Trophoblast cell (in vitro differentiated cells and primary cell): ENCODE measurements around the gene TCERG1.

Experiments
- DNase-seq, 2 donors: peaks; one replicate each; pipeline ENCODE4 v3.0.0-alpha.2; 2016
- H2AFZ ChIP-seq: 2 replicates; pipeline ENCODE4 v1.6.1; 2013; ENCODE audit warnings: low read length, moderate library complexity, mild to moderate bottlenecking; ENCODE audit not compliant: insufficient read depth, poor library complexity
- H2AK5ac ChIP-seq: 2 replicates; pipeline ENCODE4 v1.6.1; 2013; ENCODE audit warnings: mild to moderate bottlenecking, low read length
- H2BK120ac ChIP-seq: 2 replicates; pipeline ENCODE4 v1.6.1; 2013; ENCODE audit warnings: low read length, mild to moderate bottlenecking, moderate library complexity; ENCODE audit not compliant: insufficient read depth, poor library complexity
- H2BK12ac ChIP-seq: 2 replicates; pipeline ENCODE4 v1.6.1; 2013; ENCODE audit warnings: mild to moderate bottlenecking, low read length, moderate library complexity
- H2BK5ac ChIP-seq: 2 replicates; pipeline ENCODE4 v1.6.1; 2013; ENCODE audit warnings: low read length, low read depth, moderate library complexity, mild to moderate bottlenecking; ENCODE audit not compliant: poor library complexity
- H3K14ac ChIP-seq: 2 replicates; pipeline ENCODE4 v1.6.1; 2013; ENCODE audit warnings: mild to moderate bottlenecking, low read length
- H3K18ac ChIP-seq: 2 replicates; pipeline ENCODE4 v1.6.1; 2013; ENCODE audit warnings: mild to moderate bottlenecking, low read length
- H3K23ac ChIP-seq: 2 replicates; pipeline ENCODE4 v1.6.1; 2013; ENCODE audit warnings: low read length
- H3K27ac ChIP-seq: 2 replicates; pipeline ENCODE4 v1.5.1; 2013; ENCODE audit warnings: low read depth, mild to moderate bottlenecking, inconsistent platforms, low read length, moderate library complexity
- H3K27me3 ChIP-seq: 2 replicates; pipeline ENCODE4 v1.6.1; 2013; ENCODE audit warnings: inconsistent platforms, mild to moderate bottlenecking, low read length, moderate library complexity; ENCODE audit not compliant: insufficient read depth
- H3K36me3 ChIP-seq, 2 experiments: 1 replicate in 1 of 2; 2 replicates in 1 of 2; pipeline ENCODE4 v1.6.1; 2013; ENCODE audit warnings: low read length in 2 of 2, mild to moderate bottlenecking in 2 of 2, moderate library complexity in 1 of 2; ENCODE audit not compliant: insufficient read depth in 2 of 2, control insufficient read depth in 1 of 2
- H3K4ac ChIP-seq: 2 replicates; pipeline ENCODE4 v1.6.1; 2013; ENCODE audit warnings: low read depth, mild to moderate bottlenecking, low read length, moderate library complexity
- H3K4me1 ChIP-seq, 2 experiments: 1 replicate in 1 of 2; 2 replicates in 1 of 2; pipeline ENCODE4 v1.6.1; 2013; ENCODE audit warnings: low read length in 2 of 2, mild to moderate bottlenecking in 2 of 2, moderate library complexity in 1 of 2; ENCODE audit not compliant: insufficient read depth in 2 of 2, control insufficient read depth in 1 of 2
- H3K4me2 ChIP-seq: 2 replicates; pipeline ENCODE4 v1.6.1; 2013; ENCODE audit warnings: inconsistent platforms, mild to moderate bottlenecking, low read length, moderate library complexity
- H3K4me3 ChIP-seq: 2 replicates; pipeline ENCODE4 v1.5.1; 2013; ENCODE audit warnings: mild to moderate bottlenecking, low read depth, low read length, inconsistent platforms
- H3K79me1 ChIP-seq: one replicate; pipeline ENCODE4 v1.6.1; 2013; ENCODE audit warnings: low read length
- H3K79me2 ChIP-seq: 2 replicates; pipeline ENCODE4 v1.6.1; 2013; ENCODE audit warnings: low read length, mild to moderate bottlenecking; ENCODE audit not compliant: control insufficient read depth, insufficient read depth, poor library complexity
- H3K9ac ChIP-seq: 2 replicates; pipeline ENCODE4 v1.6.1; 2013; ENCODE audit warnings: mild to moderate bottlenecking, low read length
- H3K9me3 ChIP-seq: 2 replicates; pipeline ENCODE4 v1.6.1; 2013; ENCODE audit warnings: low read depth, mild to moderate bottlenecking, control low read depth, inconsistent platforms, low read length; ENCODE audit not compliant: insufficient read depth
- H4K12ac ChIP-seq: 2 replicates; pipeline ENCODE4 v1.6.1; 2013; ENCODE audit warnings: low read depth, mild to moderate bottlenecking, low read length, moderate library complexity
- H4K8ac ChIP-seq: 2 replicates; pipeline ENCODE4 v1.6.1; 2013; ENCODE audit warnings: low read depth, mild to moderate bottlenecking, low read length, moderate library complexity
- H4K91ac ChIP-seq: one replicate; pipeline ENCODE4 v1.6.1; 2013; ENCODE audit warnings: low read depth, mild to moderate bottlenecking, low read length, moderate library complexity
- WGBS: extraction: QIAGEN DNeasy Blood & Tissue Kit; methylation state at CpG from one replicate; pipeline ENCODE4 v1.1.7; 2013; ENCODE audit warnings: missing lambda C conversion rate; ENCODE audit not compliant: insufficient read length, insufficient coverage; ENCODE audit errors: extremely low coverage; 5-methylcytosine and 5-hydroxymethylcytosine counted together

TCERG1 gene

GRCh38 chr5:146516151-146516475 is 69.0 kb downstream of the TCERG1 start, which contains the start of gene GPR151:
GPR151 (minus strand) TSS chr5:146516190; CDS start chr5:146516113, 77 bp downstream.
- no peak within 1 kb of the TSS for H3K14ac ChIP-seq
- no CpG with 5 or more reads among the region's 3 CpGs for WGBS
- H4K91ac ChIP-seq = no peak within 1 kb of the TSS
- no peak within 1 kb of the TSS for H3K4me3 ChIP-seq
- no peak within 1 kb of the TSS for H2AK5ac ChIP-seq
- no peaks in the 10 kb centered on the region for H3K79me2 ChIP-seq
- H4K12ac ChIP-seq = no peak within 1 kb of the TSS
- H3K23ac ChIP-seq = no peak within 1 kb of the TSS
- no peaks in the 10 kb centered on the region for H3K4me1 ChIP-seq
- no peak within 1 kb of the TSS for H2BK12ac ChIP-seq
- no peak within 1 kb of the TSS for H3K4me2 ChIP-seq
- H3K4ac ChIP-seq = no peak within 1 kb of the TSS
- H3K36me3 ChIP-seq = peaks cover 0 to 1% of the 10 kb centered on the region in 2 experiments
- no peaks in the 10 kb centered on the region for H3K9me3 ChIP-seq
- H3K27me3 ChIP-seq = no peaks in the 10 kb centered on the region
- no peak within 1 kb of the TSS for H2BK120ac ChIP-seq
- no peak within 1 kb of the TSS for H3K27ac ChIP-seq
- H3K9ac ChIP-seq = no peak within 1 kb of the TSS
- H3K18ac ChIP-seq = no peak within 1 kb of the TSS
- no peak within 1 kb of the TSS for H2BK5ac ChIP-seq
- H3K79me1 ChIP-seq = no peaks in the 10 kb centered on the region
- H4K8ac ChIP-seq = no peak within 1 kb of the TSS
- no peak within 1 kb of the TSS for H2AFZ ChIP-seq
- DNase-seq = no peak

GRCh38 chr5:146519554-146519953 is 72.4 kb downstream of the TCERG1 start:
- Histone ChIP-seq H2BK12ac (no peak overlapping the region), H3K14ac (no peak overlapping the region), H3K9ac (no peak overlapping the region), H4K12ac (no peak overlapping the region), H3K79me1 (no peaks in the 10 kb centered on the region), H3K4me2 (no peak overlapping the region), H2AK5ac (no peak overlapping the region), H2BK5ac (no peak overlapping the region), H2AFZ (no peak overlapping the region), H3K79me2 (no peaks in the 10 kb centered on the region), H3K27me3 (no peaks in the 10 kb centered on the region), H3K36me3 (peaks cover 0 to 1% of the 10 kb centered on the region in 2 experiments), H3K4me1 (no peaks in the 10 kb centered on the region), H3K9me3 (no peaks in the 10 kb centered on the region), H3K4ac (no peak overlapping the region), H3K27ac (no peak overlapping the region), H3K23ac (no peak overlapping the region), H4K91ac (no peak overlapping the region), H2BK120ac (no peak overlapping the region), H4K8ac (no peak overlapping the region), H3K4me3 (no peak overlapping the region), H3K18ac (no peak overlapping the region)
- DNase-seq = no peak
- no CpG with 5 or more reads among the region's 2 CpGs for WGBS

GRCh38 chr5:146520731-146521130 is 73.6 kb downstream of the TCERG1 start:
- H3K18ac ChIP-seq = no peak overlapping the region
- no peak overlapping the region for H4K8ac ChIP-seq
- H3K4me3 ChIP-seq = no peak overlapping the region
- H3K4me1 ChIP-seq = no peaks in the 10 kb centered on the region
- no peak overlapping the region for H2BK5ac ChIP-seq
- H3K9ac ChIP-seq = no peak overlapping the region
- H3K4ac ChIP-seq = no peak overlapping the region
- DNase-seq = no peak
- no peak overlapping the region for H3K4me2 ChIP-seq
- H3K79me2 ChIP-seq = no peaks in the 10 kb centered on the region
- H3K14ac ChIP-seq = no peak overlapping the region
- no peak overlapping the region for H4K12ac ChIP-seq
- H3K23ac ChIP-seq = no peak overlapping the region
- no peaks in the 10 kb centered on the region for H3K36me3 ChIP-seq
- H2BK12ac ChIP-seq = no peak overlapping the region
- no peaks in the 10 kb centered on the region for H3K9me3 ChIP-seq
- no peak overlapping the region for H2AFZ ChIP-seq
- H2AK5ac ChIP-seq = no peak overlapping the region
- WGBS = no CpG with 5 or more reads among the region's 2 CpGs
- no peak overlapping the region for H4K91ac ChIP-seq
- no peaks in the 10 kb centered on the region for H3K27me3 ChIP-seq
- no peak overlapping the region for H3K27ac ChIP-seq
- H2BK120ac ChIP-seq = no peak overlapping the region
- H3K79me1 ChIP-seq = no peaks in the 10 kb centered on the region

- H3K14ac ChIP-seq = no peak overlapping the region
- H3K18ac ChIP-seq = no peak overlapping the region
- H2BK120ac ChIP-seq = no peak overlapping the region
- H3K79me1 ChIP-seq = no peaks in the 10 kb centered on the region
- no peak overlapping the region for H2AFZ ChIP-seq
- no peaks in the 10 kb centered on the region for H3K36me3 ChIP-seq
- no peak overlapping the region for H2AK5ac ChIP-seq
- H2BK5ac ChIP-seq = no peak overlapping the region
- H3K79me2 ChIP-seq = no peaks in the 10 kb centered on the region
- no peaks in the 10 kb centered on the region for H3K4me1 ChIP-seq
- whole genome bisulfite sequencing = no CpG with 5 or more reads among the region's 8 CpGs
- no peak for DNase-seq
- H3K4ac ChIP-seq = no peak overlapping the region
- H3K4me2 ChIP-seq = no peak overlapping the region
- no peak overlapping the region for H3K27ac ChIP-seq
- H2BK12ac ChIP-seq = no peak overlapping the region
- no peak overlapping the region for H4K12ac ChIP-seq
- H4K91ac ChIP-seq = no peak overlapping the region
- H3K4me3 ChIP-seq = no peak overlapping the region
- no peak overlapping the region for H3K9ac ChIP-seq
- no peaks in the 10 kb centered on the region for H3K27me3 ChIP-seq
- H3K23ac ChIP-seq = no peak overlapping the region
- no peaks in the 10 kb centered on the region for H3K9me3 ChIP-seq
- H4K8ac ChIP-seq = no peak overlapping the region
Measured at GRCh38 chr5:146521403-146522106, 74.4 kb downstream of the TCERG1 start.
